Ramos (cell line): ENCODE results near the gene CYTH4.
"Not testable (repeated sequence)": the region's sequence is repeated elsewhere in the genome, so short reads cannot be mapped to it uniquely, and the experiment has no call there.

Experiments
- in situ Hi-C: fragments of 300-500 bp; cut with MboI; formaldehyde crosslinking; loops from one replicate; pipeline ENCODE4 v1.14.3; 2022; ENCODE audit warnings: low sequenced_read_pairs; ENCODE audit not compliant: unreplicated experiment

The CYTH4 gene

GRCh38 chr22:37320726-37321677 lies 38.7 kb downstream of the CYTH4 start:
- in situ Hi-C loops, result no loop called here

GRCh38 chr22:37324340-37325038 lies 42.2 kb downstream of the CYTH4 start:
- in situ Hi-C loops, result no loop called here

GRCh38 chr22:37325039-37325395 lies 42.7 kb downstream of the CYTH4 start:
- in situ Hi-C loops, result no loop called here

- in situ Hi-C loops, result no loop called here
Observed at GRCh38 chr22:37326726-37327125, 44.4 kb downstream of the CYTH4 start.

DNA sequence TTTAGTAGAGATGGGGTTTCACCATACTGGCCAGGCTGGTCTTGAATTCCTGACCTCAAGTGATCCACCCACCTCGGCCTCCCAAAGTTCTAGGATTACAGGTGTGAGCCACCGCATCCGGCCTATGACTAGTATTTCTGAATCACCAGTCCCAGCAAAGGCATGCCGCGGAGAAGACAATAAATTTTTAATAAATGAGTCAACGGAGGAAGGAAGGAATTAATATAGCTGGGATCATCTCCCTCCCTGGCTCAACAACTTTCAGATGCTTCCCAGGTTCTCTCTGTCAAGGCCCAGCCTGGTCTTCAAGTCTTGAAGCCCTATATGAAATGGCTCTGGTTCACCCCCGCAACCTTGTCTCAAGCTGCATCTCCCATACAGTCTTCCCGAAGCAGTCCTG lies 45.7 kb downstream of the CYTH4 start:
- in situ Hi-C loops, result no loop called here

DNA sequence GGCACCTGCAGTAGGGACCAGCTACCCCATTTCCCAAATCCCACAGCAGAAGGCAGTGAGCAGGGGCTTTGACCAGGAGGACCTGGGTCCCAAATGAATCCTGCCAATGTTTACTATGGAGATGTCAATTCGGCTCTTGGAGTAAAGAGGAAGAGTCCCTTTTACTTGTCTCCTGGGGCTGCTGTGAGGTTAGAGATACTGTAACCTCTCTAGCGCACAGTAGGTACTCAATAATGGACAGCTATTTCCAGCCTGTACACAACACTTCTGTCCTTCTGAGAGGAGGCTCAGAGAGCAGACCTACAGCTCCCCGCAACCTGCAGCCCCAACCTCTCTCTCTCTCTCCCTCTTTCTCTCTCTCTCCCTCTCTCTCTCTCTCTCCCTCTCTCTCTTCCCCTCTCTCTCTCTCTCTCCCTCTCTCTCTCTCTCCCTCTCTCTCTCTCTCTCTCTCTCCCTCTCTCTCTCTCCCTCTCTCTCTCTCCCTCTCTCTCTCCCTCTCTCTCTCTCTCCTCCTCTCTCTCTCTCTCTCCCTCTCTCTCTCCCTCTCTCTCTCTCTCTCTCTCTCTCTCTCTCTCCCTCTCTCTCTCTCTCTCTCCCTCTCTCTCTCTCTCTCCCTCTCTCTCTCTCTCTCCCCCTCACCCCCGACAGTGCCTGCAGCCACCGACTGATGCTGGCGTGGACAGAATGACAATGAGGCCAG lies 46.4 kb downstream of the CYTH4 start:
- in situ Hi-C loops, result not testable (repeated sequence)

GRCh38 chr22:37329238-37330140 lies 47.2 kb downstream of the CYTH4 start:
- in situ Hi-C loops, result no loop called here

- in situ Hi-C loops, result no loop called here
Observed at GRCh38 chr22:37330200-37331033, 48.1 kb downstream of the CYTH4 start.

DNA sequence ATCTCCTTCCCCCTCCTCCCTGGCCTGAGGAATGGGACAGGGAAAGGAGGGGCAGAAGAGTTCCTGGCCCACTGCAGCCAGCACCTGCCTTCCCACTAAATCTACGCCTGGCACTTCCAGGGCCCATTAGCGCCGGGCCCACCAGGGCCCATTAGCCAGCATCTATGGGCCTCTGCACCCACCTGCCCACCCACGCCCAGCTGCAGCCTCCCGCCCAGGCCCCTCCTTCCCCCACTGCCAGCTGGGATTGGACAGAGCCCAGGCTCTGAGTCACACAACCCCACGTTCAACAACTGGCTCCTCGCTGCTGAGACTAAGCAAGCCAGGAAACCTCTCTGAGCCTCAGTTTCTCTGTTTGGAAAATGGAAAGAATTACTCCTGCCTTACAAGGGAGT lies 48.7 kb downstream of the CYTH4 start:
- in situ Hi-C loops, result no loop called here

- in situ Hi-C loops, result no loop called here
Observed at GRCh38 chr22:37331856-37332536, 49.7 kb downstream of the CYTH4 start.

DNA sequence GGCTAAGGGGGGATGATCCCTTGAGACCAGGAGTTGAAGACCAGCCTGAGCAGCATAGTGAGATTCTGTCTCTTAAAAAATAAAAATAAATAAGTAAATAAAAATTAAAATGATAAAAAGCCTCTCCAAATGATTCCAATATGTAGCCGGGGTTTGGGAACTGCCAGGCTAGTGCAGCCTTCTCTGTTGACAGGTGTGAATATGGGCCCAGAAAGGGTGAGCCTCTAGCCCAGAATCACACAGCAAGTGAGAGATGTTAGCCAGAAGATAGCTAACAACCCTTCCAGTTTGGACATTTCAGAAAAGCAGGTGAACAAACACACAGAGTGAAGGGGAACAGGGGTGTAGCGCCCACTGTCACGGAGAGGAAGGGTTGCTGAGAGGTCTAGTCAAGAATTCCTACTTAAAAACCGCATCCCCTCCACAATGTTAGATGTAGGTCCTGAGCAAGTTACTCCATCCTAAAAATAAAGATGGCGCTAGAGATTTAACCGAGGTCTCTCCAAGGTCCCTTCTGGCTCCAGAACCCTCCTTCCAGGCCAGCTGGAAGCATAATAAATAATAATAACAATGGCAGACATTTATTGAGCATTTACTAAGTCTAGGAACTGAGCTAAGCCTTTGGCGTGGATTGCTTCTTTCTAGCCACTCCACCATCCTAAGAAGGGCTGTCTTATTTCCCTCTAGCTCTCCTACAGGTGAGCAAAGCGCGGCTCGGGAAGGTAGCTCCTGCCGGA lies 51.6 kb downstream of the CYTH4 start:
- in situ Hi-C loops, result no loop called here

DNA sequence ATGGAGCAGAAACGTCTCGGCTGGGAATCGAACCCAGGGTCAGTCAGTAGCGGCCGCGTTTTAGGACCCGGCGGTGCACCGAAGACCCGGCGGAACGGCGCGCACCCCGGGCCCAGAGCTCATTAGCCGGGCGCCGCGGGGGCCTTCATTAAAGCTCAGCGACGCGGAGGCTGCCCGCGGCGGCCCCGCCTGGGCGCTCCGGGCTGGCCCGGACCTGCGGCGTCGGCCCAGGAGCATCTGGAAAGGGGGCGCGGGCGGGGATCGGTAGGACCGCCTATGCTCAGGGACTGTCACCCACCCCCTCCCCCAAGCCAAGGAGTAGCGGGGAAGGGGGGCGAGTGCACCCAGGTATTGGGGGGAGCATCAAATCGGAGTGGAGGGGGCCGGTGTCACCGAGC lies 52.2 kb downstream of the CYTH4 start:
- in situ Hi-C loops, result no loop called here

DNA sequence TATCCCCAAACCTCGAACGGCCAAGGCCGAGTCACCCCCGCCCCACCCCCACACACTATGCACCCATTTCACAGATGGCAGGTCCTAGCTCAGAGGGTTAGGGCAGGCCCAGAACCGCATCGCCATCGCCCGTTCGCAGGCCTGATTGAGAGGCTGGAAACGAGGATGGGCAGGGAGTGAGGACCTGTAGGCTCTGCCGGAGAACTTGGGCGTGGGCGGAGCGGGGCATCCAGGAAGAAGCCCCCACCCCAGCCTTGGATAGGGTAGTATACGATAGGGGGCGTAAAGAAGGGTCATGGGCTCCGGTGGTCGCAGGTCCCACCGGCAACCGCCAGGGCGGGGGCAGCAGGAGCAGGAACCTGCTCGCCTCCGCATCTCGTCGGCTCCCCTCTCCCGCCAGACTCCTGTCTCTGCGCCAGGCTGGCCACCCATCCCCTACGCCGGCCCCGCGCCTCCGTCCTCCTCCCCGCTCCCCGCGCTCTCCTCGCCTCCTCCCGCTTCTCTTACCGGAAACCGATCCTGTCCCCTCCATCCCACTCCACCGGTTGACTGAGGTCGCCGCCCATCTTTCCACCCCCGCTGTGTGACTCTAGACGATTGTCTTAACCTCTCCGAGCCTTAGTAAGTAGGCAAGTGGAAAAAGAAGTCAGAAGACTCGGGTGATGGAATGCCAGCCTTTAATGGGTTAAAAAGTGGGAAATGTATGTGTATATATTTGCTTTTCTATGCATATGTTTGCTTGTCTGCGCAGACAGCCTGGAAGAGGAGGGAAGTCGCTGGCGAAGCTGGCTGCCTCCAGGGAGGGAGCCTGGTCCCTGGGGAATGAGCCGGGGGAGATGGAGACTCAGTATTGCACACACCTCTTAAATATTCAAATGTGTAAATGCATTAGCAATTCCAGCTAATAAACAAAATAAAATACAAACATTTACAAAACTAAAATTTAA lies 52.8 kb downstream of the CYTH4 start:
- in situ Hi-C loops, result no loop called here

DNA sequence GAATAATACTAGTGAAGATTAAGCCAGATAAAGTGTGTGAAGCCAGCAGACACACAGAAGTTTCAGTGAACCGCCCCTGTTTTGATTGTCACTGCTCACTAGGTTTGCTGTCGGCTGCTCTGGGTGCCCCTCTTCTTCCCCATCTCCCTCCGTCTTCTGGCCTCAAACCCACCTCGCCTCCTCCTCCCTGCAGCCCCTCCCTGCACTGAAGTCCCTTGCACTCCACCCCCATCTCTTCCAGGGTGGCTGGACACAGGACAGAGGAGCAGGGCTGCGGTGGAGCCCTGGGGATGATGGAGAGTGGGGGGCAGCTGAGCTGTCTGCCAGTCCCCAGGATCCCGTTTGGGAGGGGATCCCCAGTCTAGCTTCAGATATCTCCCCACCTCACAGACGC lies 53.5 kb downstream of the CYTH4 start:
- in situ Hi-C loops, result no loop called here

DNA sequence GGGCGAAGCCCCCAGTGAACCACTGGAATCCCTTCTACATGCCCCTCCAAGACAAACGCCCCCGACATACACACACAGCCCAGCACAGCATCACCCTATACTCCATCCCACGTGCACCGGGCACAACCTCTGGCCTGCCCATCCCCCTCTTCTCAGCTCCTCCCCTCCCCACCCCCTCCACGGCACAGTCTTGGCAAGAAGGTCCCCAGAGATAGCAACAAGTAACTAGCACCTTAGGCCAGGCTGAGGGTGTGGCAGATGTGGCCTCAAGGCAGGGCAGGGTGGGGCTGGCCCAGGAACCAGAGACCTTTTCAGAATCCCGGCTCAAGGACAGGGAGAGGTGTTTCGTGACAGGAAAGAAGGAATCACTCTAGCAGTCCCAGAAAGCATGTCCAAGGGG lies 54.3 kb downstream of the CYTH4 start:
- in situ Hi-C loops, result no loop called here

GRCh38 chr22:37337204-37337943 lies 55.1 kb downstream of the CYTH4 start:
- in situ Hi-C loops, result no loop called here
